HEK293T (cell line): Measurements from ENCODE around the gene PHYKPL.
A peak's percentile ranks its signal among the peaks of the same experiment; 100 is the strongest.

Experiments used
- CTCF ChIA-PET: fragments of 350-600 bp; formaldehyde crosslinking; extraction: SDS; loops from one replicate; lab custom pipeline; 2021; ENCODE audit warnings: antibody characterized with exemption, inconsistent platforms; lab: Yijun Ruan, JAX
- POLR2A ChIA-PET: fragments of 350-600 bp; formaldehyde crosslinking; extraction: SDS; loops from one replicate; lab custom pipeline; 2020; ENCODE audit warnings: antibody characterized with exemption, inconsistent platforms; lab: Yijun Ruan, JAX
- DNase-seq: peaks from one replicate; pipeline ENCODE4 v3.0.0; 2012; ENCODE audit warnings: mixed read lengths; ENCODE audit errors: extremely low spot score
- ARNT ChIP-seq: fragments of 450-650 bp; IDR thresholded peaks from 2 replicates; pipeline ENCODE4 v1.6.1; 2017; ENCODE audit warnings: mild to moderate bottlenecking
- BHLHE40 ChIP-seq: fragments of 450-650 bp; IDR thresholded peaks from 2 replicates; pipeline ENCODE4 v1.6.1; 2016; ENCODE audit warnings: mild to moderate bottlenecking, moderate library complexity, borderline replicate concordance
- CTBP1 ChIP-seq: fragments of 450-650 bp; IDR thresholded peaks from 2 replicates; pipeline ENCODE4 v1.6.1; 2016; ENCODE audit warnings: borderline replicate concordance
- ELF4 ChIP-seq: fragments of 450-650 bp; IDR thresholded peaks from 2 replicates; pipeline ENCODE4 v1.6.1; 2017; ENCODE audit warnings: antibody characterized with exemption
- FOXA1 ChIP-seq: fragments of 450-650 bp; IDR thresholded peaks from 2 replicates; pipeline ENCODE4 v1.6.1; 2016; ENCODE audit warnings: mild to moderate bottlenecking
- FOXK2 ChIP-seq: fragments of 450-650 bp; IDR thresholded peaks from 2 replicates; pipeline ENCODE4 v1.6.1; 2016; ENCODE audit warnings: mild to moderate bottlenecking
- FOXM1 ChIP-seq: fragments of 450-650 bp; IDR thresholded peaks from 2 replicates; pipeline ENCODE4 v1.6.1; 2017; ENCODE audit warnings: mild to moderate bottlenecking, borderline replicate concordance
- HDGF ChIP-seq: fragments of 450-650 bp; IDR thresholded peaks from 2 replicates; pipeline ENCODE4 v1.6.1; 2017; ENCODE audit warnings: antibody characterized with exemption, borderline replicate concordance
- L3MBTL2 ChIP-seq: fragments of 450-650 bp; conservative IDR thresholded peaks from 2 replicates; pipeline ENCODE4 v1.6.1; 2016; ENCODE audit warnings: mild to moderate bottlenecking
- LEF1 ChIP-seq: fragments of 450-650 bp; IDR thresholded peaks from 2 replicates; pipeline ENCODE4 v1.6.1; 2017; ENCODE audit warnings: mild to moderate bottlenecking, borderline replicate concordance
- NFRKB ChIP-seq: fragments of 450-650 bp; IDR thresholded peaks from 2 replicates; pipeline ENCODE4 v1.6.1; 2016; ENCODE audit warnings: mild to moderate bottlenecking, moderate library complexity
- PKNOX1 ChIP-seq: fragments of 450-650 bp; IDR thresholded peaks from 2 replicates; pipeline ENCODE4 v1.6.1; 2016
- SP1 ChIP-seq: fragments of 450-650 bp; IDR thresholded peaks from 2 replicates; pipeline ENCODE4 v1.6.1; 2017
- SUZ12 ChIP-seq: fragments of 450-650 bp; IDR thresholded peaks from 2 replicates; pipeline ENCODE4 v1.6.1; 2016; ENCODE audit warnings: mild to moderate bottlenecking
- TARDBP ChIP-seq: fragments of 450-650 bp; IDR thresholded peaks from 2 replicates; pipeline ENCODE4 v1.6.1; 2016
- ZNF384 ChIP-seq: fragments of 450-650 bp; IDR thresholded peaks from 2 replicates; pipeline ENCODE4 v1.6.1; 2016

Gene PHYKPL

DNA sequence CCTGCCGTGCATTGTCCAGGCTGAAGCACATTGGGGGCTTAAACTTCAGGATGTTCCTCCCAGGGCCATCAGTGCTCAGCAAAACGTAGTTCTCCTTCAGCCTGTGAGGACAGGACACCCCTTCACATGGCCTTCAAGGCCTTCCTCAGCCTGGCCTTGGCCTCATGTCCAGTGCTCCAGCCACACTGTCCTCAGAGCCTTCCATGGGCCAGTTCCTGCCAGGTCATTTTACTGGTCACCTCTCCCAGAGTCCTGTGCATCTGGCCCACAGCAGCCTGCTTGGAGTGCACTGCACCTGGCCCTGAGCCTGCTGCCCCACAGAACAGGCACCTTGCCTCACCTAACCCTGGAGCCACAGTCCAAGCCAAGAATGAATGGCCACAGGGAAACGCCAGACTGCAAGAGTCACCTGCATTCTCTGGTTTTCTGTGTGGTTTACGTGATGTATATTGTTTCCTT lies 19.6 kb downstream of the PHYKPL start:
- TF ChIP-seq NFRKB = no peak
- TF ChIP-seq FOXK2 = no peak
- TF ChIP-seq ARNT = no peak
- no peak for TF ChIP-seq SP1
- TF ChIP-seq FOXM1 = no peak
- no peak for TF ChIP-seq BHLHE40
- no peak for TF ChIP-seq CTBP1
- no peak for TF ChIP-seq FOXA1
- no peak for TF ChIP-seq HDGF
- TF ChIP-seq ELF4 = no peak
- no peak for TF ChIP-seq LEF1
- no peak for TF ChIP-seq TARDBP
- no peak for TF ChIP-seq ZNF384
- no peak for TF ChIP-seq L3MBTL2
- no peak for TF ChIP-seq PKNOX1
- no peak for TF ChIP-seq SUZ12
- POLR2A ChIA-PET = interaction anchor here (0.9 to 3.6 kb wide), 6 partner anchors 8 to 38 kb away, joined by 3 to 18 read pairs (median 6); partner anchors contain the start of genes HNRNPAB and PHYKPL
- no peak for DNase-seq
- CTCF ChIA-PET = no interaction called here

DNA sequence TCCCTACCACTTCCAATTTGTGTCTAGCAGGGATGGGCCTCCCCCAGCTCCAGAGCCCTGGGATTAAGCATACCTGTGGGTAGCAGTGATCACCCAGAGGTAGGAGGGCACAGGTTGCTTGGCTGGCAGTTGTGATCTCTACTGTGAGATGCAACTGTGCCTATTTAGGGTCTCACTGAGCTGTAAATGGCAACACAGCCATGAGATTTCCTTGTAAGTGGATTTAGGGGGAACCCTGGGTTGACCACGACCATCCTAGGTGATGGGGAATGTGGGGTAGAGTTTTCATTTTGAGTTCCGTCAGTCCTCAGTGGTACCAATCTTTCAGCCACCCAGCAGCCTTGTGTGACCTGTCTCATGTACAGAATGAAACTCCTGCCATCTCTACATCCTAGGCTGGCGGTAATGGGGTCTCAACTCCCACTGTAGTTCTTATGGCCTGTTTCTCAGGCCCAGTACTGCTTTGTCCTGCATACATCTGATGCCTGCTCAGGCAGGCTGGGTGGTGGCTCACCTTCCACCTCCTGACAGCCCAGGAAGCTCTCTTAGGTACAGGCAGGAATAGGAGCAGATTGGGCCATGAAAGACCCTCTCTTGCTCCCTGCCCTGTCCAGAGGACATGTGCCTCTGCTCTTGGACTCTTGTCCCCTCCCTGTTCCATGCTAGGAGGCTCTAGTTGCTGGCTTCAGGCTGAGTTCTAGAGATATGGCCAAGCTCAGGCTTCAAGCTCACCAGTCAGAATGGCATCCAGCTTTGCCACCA lies 20.2 kb downstream of the PHYKPL start:
- no peak for DNase-seq
- POLR2A ChIA-PET = interaction anchor here (0.6 to 3.6 kb wide), 6 partner anchors 8 to 39 kb away, joined by 3 to 17 read pairs (median 4); partner anchors contain the start of genes HNRNPAB and PHYKPL
- CTCF ChIA-PET = no interaction called here
- no peak for TF ChIP-seq FOXK2
- no peak for TF ChIP-seq CTBP1
- TF ChIP-seq SUZ12 = no peak
- no peak for TF ChIP-seq SP1

DNA sequence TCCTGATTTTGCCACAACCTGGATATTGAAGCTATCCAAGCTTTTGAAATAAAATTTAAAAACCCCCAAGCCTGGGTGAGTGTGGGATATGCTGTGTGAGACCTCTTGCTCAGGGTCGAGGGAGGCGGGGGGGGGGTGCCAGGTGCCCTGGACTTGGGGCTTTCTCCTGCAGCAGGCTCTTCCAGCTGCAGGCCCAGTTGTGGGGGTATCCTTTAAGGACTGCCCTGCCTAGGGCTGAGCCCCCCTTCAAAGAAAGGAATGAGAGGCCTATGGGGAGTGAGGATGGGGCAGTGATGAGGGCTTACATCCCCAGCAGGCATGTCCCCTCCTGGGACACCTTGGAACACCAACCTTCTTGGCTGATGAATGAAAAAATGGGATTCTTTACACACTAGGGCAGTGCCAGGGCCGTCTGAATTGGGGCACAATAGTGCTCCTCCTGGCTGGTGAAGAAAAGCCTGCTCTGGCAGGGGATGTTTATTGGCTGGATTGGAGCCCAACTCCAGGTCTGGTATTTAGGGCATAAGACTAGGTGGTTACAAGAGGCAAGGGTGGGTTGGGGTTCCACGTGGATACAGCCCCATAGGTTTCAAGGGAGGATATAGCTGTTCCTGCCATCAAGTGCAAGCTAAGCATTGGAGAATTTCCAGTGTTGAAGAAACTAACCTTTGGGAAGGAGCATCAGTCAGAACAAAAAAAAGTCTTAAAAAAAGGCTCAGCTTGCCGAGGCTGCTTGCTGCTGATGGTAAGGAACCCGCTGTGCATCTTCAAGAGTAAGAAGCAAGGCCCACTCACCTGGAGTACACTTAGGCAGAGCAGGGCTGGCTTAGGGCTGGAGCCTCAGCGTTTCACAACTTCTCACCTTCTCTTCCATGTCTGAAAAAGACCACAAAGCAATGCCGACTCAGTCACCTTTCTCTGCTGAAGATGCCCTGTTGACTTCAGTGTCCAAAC lies 21.2 kb downstream of the PHYKPL start:
- DNase-seq = peak; percentile 8
- TF ChIP-seq ELF4 = peak; percentile 33
- TF ChIP-seq SUZ12 = no peak
- CTCF ChIA-PET = interaction anchor here (0.6 kb wide), 1 partner anchor 1803 kb away, joined by 3 read pairs; no protein-coding TSS in a partner anchor
- POLR2A ChIA-PET = interaction anchor here (0.6 to 3.6 kb wide), 4 partner anchors 7 to 36 kb away, joined by 3 to 17 read pairs (median 4); partner anchors contain the start of genes HNRNPAB and PHYKPL

DNA sequence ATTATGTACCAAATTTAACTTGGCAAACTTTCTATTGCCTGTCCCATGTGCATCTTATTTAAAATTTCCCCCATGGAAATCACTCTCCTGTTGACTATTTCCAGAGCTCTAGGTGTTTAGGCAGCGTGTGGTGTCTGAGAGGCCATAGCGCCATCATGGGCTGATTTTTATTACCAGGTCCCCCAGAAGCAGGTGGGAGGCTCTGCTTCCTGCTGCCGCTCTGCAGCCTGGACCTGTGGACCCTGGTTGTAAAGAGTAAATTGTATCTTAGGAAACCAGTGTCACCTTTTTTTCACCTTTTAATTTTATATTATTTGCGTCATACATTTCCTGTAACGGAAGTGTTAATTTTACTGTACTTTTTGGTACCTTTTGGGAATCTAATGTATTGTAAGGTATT lies 21.9 kb downstream of the PHYKPL start:
- ChIA-PET CTCF (no interaction called here), POLR2A (interaction anchor here (0.5 to 2.0 kb wide), 2 partner anchors 22 to 273 kb away, joined by 3 to 4 read pairs; partner anchors contain the start of gene PHYKPL)
- TF ChIP-seq FOXA1 = no peak
- peak; percentile 12; the same call in 1 of the 2 replicates for TF ChIP-seq ELF4
- DNase-seq = no peak

- DNase-seq = no peak
- no peak for TF ChIP-seq FOXK2
- POLR2A ChIA-PET = interaction anchor here (0.5 to 2.0 kb wide), 4 partner anchors 9 to 274 kb away, joined by 3 to 4 read pairs (median 4); partner anchors contain the start of genes NHP2 and PHYKPL
- CTCF ChIA-PET = no interaction called here
Measured at GRCh38 chr5:178210073-178210535, 22.5 kb downstream of the PHYKPL start.

DNA sequence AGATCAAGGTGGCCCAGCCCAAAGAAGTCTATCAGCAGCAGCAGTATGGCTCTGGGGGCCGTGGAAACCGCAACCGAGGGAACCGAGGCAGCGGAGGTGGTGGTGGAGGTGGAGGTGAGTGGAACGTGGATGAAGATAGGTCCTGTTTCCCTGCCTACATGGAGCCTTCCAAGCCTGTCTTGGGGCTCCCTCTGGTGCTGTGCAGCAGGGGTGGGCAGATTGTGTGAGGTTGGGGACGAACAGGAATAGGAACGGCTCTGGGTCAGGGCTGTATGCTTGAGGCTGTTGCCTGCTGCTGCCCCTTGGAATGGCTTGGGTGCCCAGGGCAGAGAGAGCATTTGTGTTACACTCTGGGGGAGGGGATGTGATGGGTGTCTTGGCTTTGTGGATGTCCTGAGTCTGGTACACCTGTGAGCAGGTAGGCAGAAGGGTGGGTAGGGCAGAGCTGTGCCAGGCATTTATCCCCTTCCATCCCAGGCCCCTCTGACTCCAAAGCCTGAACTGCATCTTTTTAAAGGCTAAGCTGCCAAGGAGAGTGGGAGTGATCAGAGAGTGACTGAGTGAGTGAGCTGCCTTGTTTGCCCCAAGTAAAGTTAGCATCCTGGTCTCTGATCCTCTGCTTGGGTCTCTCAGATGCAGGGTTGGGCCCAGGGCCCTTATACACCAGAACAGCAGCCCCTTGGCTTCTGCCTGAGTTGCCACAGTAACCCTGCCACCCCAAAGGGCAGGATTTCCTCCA lies 23.1 kb downstream of the PHYKPL start:
- CTCF ChIA-PET = no interaction called here
- no peak for DNase-seq
- POLR2A ChIA-PET = interaction anchor here (1.1 to 2.0 kb wide), 3 partner anchors 8 to 56 kb away, joined by 3 to 4 read pairs (median 4); partner anchors contain the start of genes NHP2 and PHYKPL
- no peak for TF ChIP-seq TARDBP
- no peak for TF ChIP-seq L3MBTL2
- no peak for TF ChIP-seq NFRKB
- TF ChIP-seq SUZ12 = no peak
- no peak for TF ChIP-seq PKNOX1
- no peak for TF ChIP-seq BHLHE40
